Measurements from ENCODE around the gene AGAP5.
"Not testable (repeated sequence)": the region's sequence is repeated elsewhere in the genome, so short reads cannot be mapped to it uniquely, and the experiment has no call there.

AGAP5 gene

GRCh38 chr10:73663621-73664020 lies 34.3 kb downstream of the AGAP5 start:
- H3K79me2 ChIP-seq (ENCODE audit: control insufficient read depth, insufficient read depth, low read length, poor library complexity); H2BK120ac ChIP-seq (ENCODE audit: insufficient read depth, low read length, poor library complexity); H3K18ac ChIP-seq (ENCODE audit: low read length); H2BK5ac ChIP-seq (ENCODE audit: low read depth, low read length, poor library complexity); H4K12ac ChIP-seq (ENCODE audit: low read depth, low read length); H3K36me3 ChIP-seq (ENCODE audit: control insufficient read depth in 1 of 2, insufficient read depth in 2 of 2, low read length in 2 of 2); H2AFZ ChIP-seq (ENCODE audit: insufficient read depth, low read length, poor library complexity); H3K9ac ChIP-seq (ENCODE audit: low read length); H3K4me2 ChIP-seq (ENCODE audit: low read length); H3K79me1 ChIP-seq (ENCODE audit: low read length); H3K4me3 ChIP-seq (ENCODE audit: low read depth, low read length); H4K8ac ChIP-seq (ENCODE audit: low read depth, low read length); H3K14ac ChIP-seq (ENCODE audit: low read length); H4K91ac ChIP-seq (ENCODE audit: low read depth, low read length); DNase-seq; H2BK12ac ChIP-seq (ENCODE audit: low read length); H3K4me1 ChIP-seq (ENCODE audit: control insufficient read depth in 1 of 2, insufficient read depth in 2 of 2, low read length in 2 of 2); H3K4ac ChIP-seq (ENCODE audit: low read depth, low read length); H2AK5ac ChIP-seq (ENCODE audit: low read length); H3K23ac ChIP-seq (ENCODE audit: low read length); H3K27ac ChIP-seq (ENCODE audit: low read depth, low read length); H3K27me3 ChIP-seq (ENCODE audit: insufficient read depth, low read length); H3K9me3 ChIP-seq (ENCODE audit: insufficient read depth, low read depth, low read length): not testable (repeated sequence)
- no CpG with 5 or more reads among the region's 10 CpGs for WGBS (ENCODE audit: extremely low coverage, insufficient coverage, insufficient read length)

- not testable (repeated sequence) for H3K9me3 ChIP-seq (ENCODE audit: insufficient read depth, low read depth, low read length); H4K91ac ChIP-seq (ENCODE audit: low read depth, low read length); H3K4me2 ChIP-seq (ENCODE audit: low read length); H3K4me1 ChIP-seq (ENCODE audit: control insufficient read depth in 1 of 2, insufficient read depth in 2 of 2, low read length in 2 of 2); DNase-seq; H3K79me1 ChIP-seq (ENCODE audit: low read length); H3K18ac ChIP-seq (ENCODE audit: low read length); H2AK5ac ChIP-seq (ENCODE audit: low read length); H3K23ac ChIP-seq (ENCODE audit: low read length); H3K27ac ChIP-seq (ENCODE audit: low read depth, low read length); H3K4ac ChIP-seq (ENCODE audit: low read depth, low read length); H3K4me3 ChIP-seq (ENCODE audit: low read depth, low read length); H2BK12ac ChIP-seq (ENCODE audit: low read length); H3K9ac ChIP-seq (ENCODE audit: low read length); H4K12ac ChIP-seq (ENCODE audit: low read depth, low read length); H2BK120ac ChIP-seq (ENCODE audit: insufficient read depth, low read length, poor library complexity); H2BK5ac ChIP-seq (ENCODE audit: low read depth, low read length, poor library complexity); H3K79me2 ChIP-seq (ENCODE audit: control insufficient read depth, insufficient read depth, low read length, poor library complexity); H3K36me3 ChIP-seq (ENCODE audit: control insufficient read depth in 1 of 2, insufficient read depth in 2 of 2, low read length in 2 of 2); H3K14ac ChIP-seq (ENCODE audit: low read length); H2AFZ ChIP-seq (ENCODE audit: insufficient read depth, low read length, poor library complexity); H3K27me3 ChIP-seq (ENCODE audit: insufficient read depth, low read length); H4K8ac ChIP-seq (ENCODE audit: low read depth, low read length)
- WGBS (ENCODE audit: extremely low coverage, insufficient coverage, insufficient read length), result no CpG with 5 or more reads among the region's 7 CpGs
These were observed 35.2 kb downstream of the AGAP5 start for GRCh38 chr10:73662705-73663104.

- H3K27me3 ChIP-seq (ENCODE audit: insufficient read depth, low read length), result no peaks in the 10 kb centered on the region
These were observed 42.0 kb downstream of the AGAP5 start, which contains the start of gene SYNPO2L for GRCh38 chr10:73655990-73656298. Gene SYNPO2L, minus strand, starts transcription at chr10:73656029. Its CDS starts 107 bp downstream, at chr10:73655922.

GRCh38 chr10:73655257-73655989 lies 42.5 kb downstream of the AGAP5 start:
- no peak overlapping the region for H3K27ac ChIP-seq (ENCODE audit: low read depth, low read length)
- no peak overlapping the region for H3K18ac ChIP-seq (ENCODE audit: low read length)
- no peak overlapping the region for H2BK12ac ChIP-seq (ENCODE audit: low read length)
- no peak overlapping the region for H3K4me2 ChIP-seq (ENCODE audit: low read length)
- H4K8ac ChIP-seq (ENCODE audit: low read depth, low read length), result no peak overlapping the region
- no peaks in the 10 kb centered on the region for H3K27me3 ChIP-seq (ENCODE audit: insufficient read depth, low read length)
- H3K14ac ChIP-seq (ENCODE audit: low read length), result no peak overlapping the region
- WGBS (ENCODE audit: extremely low coverage, insufficient coverage, insufficient read length), result no CpG with 5 or more reads among the region's 12 CpGs
- no peak overlapping the region for H2AFZ ChIP-seq (ENCODE audit: insufficient read depth, low read length, poor library complexity)
- H4K12ac ChIP-seq (ENCODE audit: low read depth, low read length), result no peak overlapping the region
- no peak overlapping the region for H3K4ac ChIP-seq (ENCODE audit: low read depth, low read length)
- H3K9me3 ChIP-seq (ENCODE audit: insufficient read depth, low read depth, low read length), result no peaks in the 10 kb centered on the region
- no peaks in the 10 kb centered on the region for H3K4me1 ChIP-seq (ENCODE audit: control insufficient read depth in 1 of 2, insufficient read depth in 2 of 2, low read length in 2 of 2)
- DNase-seq, result no peak
- no peak overlapping the region for H2BK5ac ChIP-seq (ENCODE audit: low read depth, low read length, poor library complexity)
- no peak overlapping the region for H2AK5ac ChIP-seq (ENCODE audit: low read length)
- H3K79me2 ChIP-seq (ENCODE audit: control insufficient read depth, insufficient read depth, low read length, poor library complexity), result no peaks in the 10 kb centered on the region
- H3K9ac ChIP-seq (ENCODE audit: low read length), result no peak overlapping the region
- no peak overlapping the region for H4K91ac ChIP-seq (ENCODE audit: low read depth, low read length)
- no peak overlapping the region for H3K4me3 ChIP-seq (ENCODE audit: low read depth, low read length)
- no peak overlapping the region for H2BK120ac ChIP-seq (ENCODE audit: insufficient read depth, low read length, poor library complexity)
- H3K23ac ChIP-seq (ENCODE audit: low read length), result no peak overlapping the region
- no peaks in the 10 kb centered on the region for H3K36me3 ChIP-seq (ENCODE audit: control insufficient read depth in 1 of 2, insufficient read depth in 2 of 2, low read length in 2 of 2)
- H3K79me1 ChIP-seq (ENCODE audit: low read length), result no peaks in the 10 kb centered on the region

More at GRCh38 chr10:73655990-73656298, 42.0 kb downstream of the AGAP5 start, which contains the start of gene SYNPO2L:
- H3K4me2 ChIP-seq (ENCODE audit: low read length), result no peak within 1 kb of the TSS
- no peak within 1 kb of the TSS for H4K8ac ChIP-seq (ENCODE audit: low read depth, low read length)
- H2BK12ac ChIP-seq (ENCODE audit: low read length), result no peak within 1 kb of the TSS
- no peak within 1 kb of the TSS for H3K27ac ChIP-seq (ENCODE audit: low read depth, low read length)
- H3K18ac ChIP-seq (ENCODE audit: low read length), result no peak within 1 kb of the TSS
- no peak within 1 kb of the TSS for H3K23ac ChIP-seq (ENCODE audit: low read length)
- no peak within 1 kb of the TSS for H2BK5ac ChIP-seq (ENCODE audit: low read depth, low read length, poor library complexity)
- WGBS (ENCODE audit: extremely low coverage, insufficient coverage, insufficient read length), result no CpG with 5 or more reads among the region's 5 CpGs
- H2BK120ac ChIP-seq (ENCODE audit: insufficient read depth, low read length, poor library complexity), result no peak within 1 kb of the TSS
- H2AK5ac ChIP-seq (ENCODE audit: low read length), result no peak within 1 kb of the TSS
- no peak within 1 kb of the TSS for H3K14ac ChIP-seq (ENCODE audit: low read length)
- no peak within 1 kb of the TSS for H4K12ac ChIP-seq (ENCODE audit: low read depth, low read length)
- H3K79me2 ChIP-seq (ENCODE audit: control insufficient read depth, insufficient read depth, low read length, poor library complexity), result no peaks in the 10 kb centered on the region
- H2AFZ ChIP-seq (ENCODE audit: insufficient read depth, low read length, poor library complexity), result no peak within 1 kb of the TSS
- no peak within 1 kb of the TSS for H3K4ac ChIP-seq (ENCODE audit: low read depth, low read length)
- no peak within 1 kb of the TSS for H3K4me3 ChIP-seq (ENCODE audit: low read depth, low read length)
- no peak for DNase-seq
- H3K9ac ChIP-seq (ENCODE audit: low read length), result no peak within 1 kb of the TSS
- H3K36me3 ChIP-seq (ENCODE audit: control insufficient read depth in 1 of 2, insufficient read depth in 2 of 2, low read length in 2 of 2), result no peaks in the 10 kb centered on the region
- no peak within 1 kb of the TSS for H4K91ac ChIP-seq (ENCODE audit: low read depth, low read length)
- H3K4me1 ChIP-seq (ENCODE audit: control insufficient read depth in 1 of 2, insufficient read depth in 2 of 2, low read length in 2 of 2), result no peaks in the 10 kb centered on the region
- no peaks in the 10 kb centered on the region for H3K79me1 ChIP-seq (ENCODE audit: low read length)
- H3K9me3 ChIP-seq (ENCODE audit: insufficient read depth, low read depth, low read length), result no peaks in the 10 kb centered on the region

All from trophoblast cell (in vitro differentiated cells and primary cell).